Activated CD8-positive, alpha-beta T cell treated with anti-CD3 and anti-CD28 coated beads for 36 hours (primary cell): ENCODE data around the gene ATP13A5. TPM values are rescaled to one million over a fixed set of nuclear protein-coding genes. Genes with fewer than 3 reads are reported as not detected.

Experiments used
- ATAC-seq: fragments of 200-7000 bp; cut with Tn5 transposase; one replicate; pipeline ENCODE4 v1.10.0; 2021; ENCODE audit warnings: mild to moderate bottlenecking, moderate library complexity
- CTCF ChIA-PET: fragments of 350-600 bp; sonication (Branson Sonifier 250); formaldehyde crosslinking; loops from one replicate; lab custom pipeline; 2021; ENCODE audit warnings: antibody characterized with exemption; lab: Charles Lee
- POLR2A ChIA-PET: fragments of 350-600 bp; sonication (Branson Sonifier 250); formaldehyde crosslinking; loops from one replicate; lab custom pipeline; 2021; ENCODE audit warnings: antibody characterized with exemption; lab: Charles Lee
- DNase-seq: peaks from one replicate; pipeline ENCODE4 v3.0.0-alpha.2; 2020
- H3K27ac Mint-ChIP-seq: one replicate; pipeline ENCODE4 v1.8.0; 2021; ENCODE audit warnings: mild to moderate bottlenecking, mixed read lengths
- H3K27me3 Mint-ChIP-seq: one replicate; pipeline ENCODE4 v1.8.0; 2021; ENCODE audit warnings: mixed read lengths
- H3K36me3 Mint-ChIP-seq: one replicate; pipeline ENCODE4 v1.8.0; 2021; ENCODE audit warnings: low read depth, mixed read lengths
- H3K4me1 Mint-ChIP-seq: one replicate; pipeline ENCODE4 v1.8.0; 2021; ENCODE audit warnings: low read depth, mixed read lengths
- H3K4me3 Mint-ChIP-seq: one replicate; pipeline ENCODE4 v1.8.0; 2021; ENCODE audit warnings: mild to moderate bottlenecking, moderate library complexity, mixed read lengths
- H3K9me3 Mint-ChIP-seq: one replicate; pipeline ENCODE4 v1.8.0; 2021; ENCODE audit warnings: mixed read lengths
- CTCF ChIP-seq: fragments of 200-600 bp; IDR thresholded peaks from one replicate; pipeline ENCODE4 v1.8.0; 2022; ENCODE audit warnings: antibody characterized with exemption, mild to moderate bottlenecking
- intact Hi-C: fragments of 100-400 bp; cut with micrococcal nuclease; formaldehyde crosslinking; loops from one replicate; pipeline ENCODE4 v1.10.0; 2022
- total RNA-seq, 2 experiments: library from RNA; stranded (reverse); gene quantifications; one replicate each; pipeline ENCODE4 v1.2.3, GENCODE V29; 2021

Gene ATP13A5
- total RNA-seq, 2 experiments from 2014 or later = not detected

GRCh38 chr3:193301433-193301832, 77.1 kb downstream of the ATP13A5 start:
- CTCF ChIA-PET = interaction anchor here (1.5 kb wide), 1 partner anchor 16 kb away, joined by 4 read pairs; no protein-coding TSS in a partner anchor
- H3K27ac Mint-ChIP-seq = no peak overlapping the region

GRCh38 chr3:193297421-193297820, 81.1 kb downstream of the ATP13A5 start:
- peaks cover 1% of the 10 kb centered on the region for H3K27me3 Mint-ChIP-seq
- intact Hi-C loops = no loop called here

More at GRCh38 chr3:193301433-193301832, 77.1 kb downstream of the ATP13A5 start:
- Mint-ChIP-seq H3K4me1 (no peaks in the 10 kb centered on the region), H3K36me3 (no peaks in the 10 kb centered on the region), H3K4me3 (no peak overlapping the region), H3K27me3 (peaks cover 6% of the 10 kb centered on the region), H3K9me3 (no peaks in the 10 kb centered on the region)
- intact Hi-C loops = no loop called here
- no peak for TF ChIP-seq CTCF
- ATAC-seq = no peak
- no peak for DNase-seq
- POLR2A ChIA-PET = no interaction called here

GRCh38 chr3:193295985-193296384, 82.6 kb downstream of the ATP13A5 start:
- no peaks in the 10 kb centered on the region for H3K36me3 Mint-ChIP-seq
- ATAC-seq (no peak), DNase-seq (no peak)
- no peak overlapping the region for H3K4me3 Mint-ChIP-seq
- no peaks in the 10 kb centered on the region for H3K4me1 Mint-ChIP-seq
- no peaks in the 10 kb centered on the region for H3K27me3 Mint-ChIP-seq
- H3K27ac Mint-ChIP-seq = no peak overlapping the region
- H3K9me3 Mint-ChIP-seq = peaks cover 7% of the 10 kb centered on the region
- intact Hi-C loops = no loop called here
- ChIA-PET CTCF (no interaction called here), POLR2A (no interaction called here)
- no peak for TF ChIP-seq CTCF

More at GRCh38 chr3:193297421-193297820, 81.1 kb downstream of the ATP13A5 start:
- ATAC-seq (no peak), DNase-seq (no peak)
- Mint-ChIP-seq H3K36me3 (no peaks in the 10 kb centered on the region), H3K4me1 (no peaks in the 10 kb centered on the region), H3K27ac (no peak overlapping the region), H3K9me3 (peaks cover 3% of the 10 kb centered on the region), H3K4me3 (no peak overlapping the region)
- TF ChIP-seq CTCF = no peak
- POLR2A ChIA-PET = no interaction called here
- CTCF ChIA-PET = no interaction called here

GRCh38 chr3:193292386-193292785, 86.2 kb downstream of the ATP13A5 start:
- POLR2A ChIA-PET = no interaction called here
- peaks cover 7% of the 10 kb centered on the region for H3K9me3 Mint-ChIP-seq
- no peaks in the 10 kb centered on the region for H3K36me3 Mint-ChIP-seq
- H3K27me3 Mint-ChIP-seq = peaks cover 3% of the 10 kb centered on the region
- H3K4me1 Mint-ChIP-seq = no peaks in the 10 kb centered on the region
- TF ChIP-seq CTCF = no peak
- CTCF ChIA-PET = no interaction called here
- DNase-seq (no peak), ATAC-seq (no peak)
- no peak overlapping the region for H3K4me3 Mint-ChIP-seq
- H3K27ac Mint-ChIP-seq = no peak overlapping the region
- intact Hi-C loops = no loop called here

GRCh38 chr3:193271101-193271840, 107.3 kb downstream of the ATP13A5 start:
- H3K4me3 Mint-ChIP-seq = no peak overlapping the region
- intact Hi-C loops = no loop called here
- no peak for DNase-seq
- ATAC-seq = no peak
- POLR2A ChIA-PET = no interaction called here
- H3K36me3 Mint-ChIP-seq = no peaks in the 10 kb centered on the region
- H3K27ac Mint-ChIP-seq = no peak overlapping the region
- CTCF ChIA-PET = no interaction called here
- peaks cover 2% of the 10 kb centered on the region for H3K27me3 Mint-ChIP-seq
- H3K4me1 Mint-ChIP-seq = no peaks in the 10 kb centered on the region
- H3K9me3 Mint-ChIP-seq = peaks cover 2% of the 10 kb centered on the region
- TF ChIP-seq CTCF = no peak
